Right atrium auricular region (tissue), 2 donors: Measurements from ENCODE around the gene CACNA1H. TPM values are rescaled to one million over a fixed set of nuclear protein-coding genes. Genes with fewer than 3 reads are reported as not detected.

ENCODE experiments used
- DNase-seq: peaks from one replicate; pipeline ENCODE4 v3.0.0-alpha.2; 2019; ENCODE audit warnings: low spot score
- H3K27ac ChIP-seq, 2 donors: fragments of 200-600 bp; sonication (generic); 1 replicate in 1 of 2; 2 replicates in 1 of 2; pipeline ENCODE4 v1.5.1; 2016 to 2019
- H3K27me3 ChIP-seq, 2 donors: fragments of 200-600 bp; sonication (generic); one replicate each; pipeline versions ENCODE4 v1.5.1 to v1.6.0; 2017 to 2019
- H3K36me3 ChIP-seq: fragments of 200-600 bp; sonication (generic); one replicate; pipeline ENCODE4 v1.5.1; 2016
- H3K4me1 ChIP-seq, 2 donors: fragments of 200-600 bp; sonication (generic); one replicate each; pipeline versions ENCODE4 v1.5.1 to v1.6.0; 2017 to 2019
- H3K4me3 ChIP-seq, 2 donors: fragments of 200-600 bp; sonication (generic); 1 replicate in 1 of 2; 2 replicates in 1 of 2; pipeline ENCODE4 v1.5.1; 2017 to 2019; ENCODE audit warnings: mild to moderate bottlenecking in 1 of 2, moderate library complexity in 1 of 2
- H3K9me3 ChIP-seq, 2 donors: fragments of 200-600 bp; sonication (generic); one replicate each; pipeline ENCODE4 v1.5.1; 2019
- CTCF ChIP-seq, 2 donors: fragments of 200-600 bp; sonication (generic); IDR thresholded peaks; one replicate each; pipeline ENCODE4 v1.5.1; 2019; ENCODE audit warnings: antibody characterized with exemption in 2 of 2
- total RNA-seq, 2 donors: library from RNA; depleted of rRNA; stranded (reverse); fragments of >200 nt; gene quantifications; one replicate each; pipeline ENCODE4 v1.1.0, GENCODE V29; 2016

Gene CACNA1H
- total RNA-seq, 2 donors from 2014 or later = 7.0 to 9.4 TPM

- no peak for TF ChIP-seq CTCF (IDR thresholded peaks at IDR 0.05)
- Histone ChIP-seq H3K9me3 (no peaks in the 10 kb centered on the region), H3K36me3 (no peaks in the 10 kb centered on the region), H3K27me3 (no peaks in the 10 kb centered on the region), H3K4me3 (no peak overlapping the region), H3K27ac (no peak overlapping the region), H3K4me1 (peaks cover 0 to 6% of the 10 kb centered on the region in 2 donors)
- no peak for DNase-seq
Measured at GRCh38 chr16:1192384-1193073, 39.6 kb downstream of the CACNA1H start.

GRCh38 chr16:1193143-1193824, 40.4 kb downstream of the CACNA1H start:
- DNase-seq = no peak
- H3K36me3 ChIP-seq = no peaks in the 10 kb centered on the region
- no peak overlapping the region for H3K4me3 ChIP-seq
- peaks cover 0 to 6% of the 10 kb centered on the region in 2 donors for H3K4me1 ChIP-seq
- no peak overlapping the region for H3K27ac ChIP-seq
- no peaks in the 10 kb centered on the region for H3K27me3 ChIP-seq
- no peak for TF ChIP-seq CTCF (IDR thresholded peaks at IDR 0.05)
- no peaks in the 10 kb centered on the region for H3K9me3 ChIP-seq

DNA sequence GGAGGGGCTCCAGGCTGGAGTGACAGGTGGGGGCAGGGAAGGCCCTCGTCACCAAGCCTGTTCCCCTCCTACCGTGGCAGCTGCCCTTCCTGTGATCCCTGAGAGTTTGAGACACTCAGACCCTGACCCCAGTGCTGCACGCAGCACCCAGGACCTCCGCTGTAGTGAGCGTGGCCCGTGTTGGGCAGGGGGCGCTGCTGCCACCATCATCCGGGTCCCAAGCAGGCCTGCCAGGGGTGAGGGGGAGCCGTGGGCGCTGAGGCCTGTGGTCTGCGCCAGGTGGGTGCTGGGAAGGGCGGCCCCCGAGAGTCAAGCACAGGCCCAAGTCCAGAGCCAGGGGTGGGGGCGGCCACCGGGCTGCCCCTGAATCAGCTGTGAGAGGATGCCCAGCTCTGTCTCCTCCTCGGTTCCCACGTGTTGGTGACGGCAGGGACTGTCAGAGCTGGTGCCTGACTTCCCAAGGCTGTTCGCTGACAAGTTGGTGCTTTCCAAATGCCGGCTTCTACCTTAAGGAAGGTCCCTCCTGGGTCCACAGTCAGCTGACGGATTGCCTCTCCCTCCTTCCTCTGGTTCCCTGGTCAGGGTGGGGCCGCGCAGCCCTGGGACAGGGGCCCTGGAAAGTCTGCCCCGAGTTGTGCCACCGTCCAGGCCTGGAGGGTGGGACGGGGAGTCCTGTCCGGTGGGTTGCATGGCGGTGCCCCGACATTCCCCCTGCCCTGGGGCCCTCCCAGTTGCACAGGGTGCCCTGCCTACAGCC, 41.1 kb downstream of the CACNA1H start:
- Histone ChIP-seq H3K9me3 (no peaks in the 10 kb centered on the region), H3K27me3 (no peaks in the 10 kb centered on the region), H3K4me1 (peaks cover 0 to 6% of the 10 kb centered on the region in 2 donors), H3K36me3 (no peaks in the 10 kb centered on the region), H3K4me3 (no peak overlapping the region), H3K27ac (no peak overlapping the region)
- no peak for DNase-seq
- no peak for TF ChIP-seq CTCF (IDR thresholded peaks at IDR 0.05)

- Histone ChIP-seq H3K4me1 (peaks cover 0 to 6% of the 10 kb centered on the region in 2 donors), H3K36me3 (no peaks in the 10 kb centered on the region), H3K9me3 (no peaks in the 10 kb centered on the region), H3K27ac (no peak overlapping the region), H3K27me3 (no peaks in the 10 kb centered on the region), H3K4me3 (peak overlapping the region in 1 of 2 donors; percentile 4)
- no peak for DNase-seq
- peak; percentile 59 to 95 for TF ChIP-seq CTCF (IDR thresholded peaks at IDR 0.05)
Measured at GRCh38 chr16:1194665-1195392, 41.9 kb downstream of the CACNA1H start.

DNA sequence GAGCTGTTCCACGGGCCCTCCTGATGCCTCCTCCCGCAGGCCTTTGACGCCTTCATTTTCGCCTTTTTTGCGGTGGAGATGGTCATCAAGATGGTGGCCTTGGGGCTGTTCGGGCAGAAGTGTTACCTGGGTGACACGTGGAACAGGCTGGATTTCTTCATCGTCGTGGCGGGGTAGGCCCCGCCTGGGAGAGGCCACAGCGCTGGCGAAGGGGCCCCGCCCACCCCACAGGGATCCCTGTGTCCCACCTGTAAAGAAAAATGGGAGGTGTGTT, 42.4 kb downstream of the CACNA1H start:
- no peak overlapping the region for H3K27ac ChIP-seq
- H3K27me3 ChIP-seq = no peaks in the 10 kb centered on the region
- H3K4me3 ChIP-seq = no peak overlapping the region
- TF ChIP-seq CTCF (IDR thresholded peaks at IDR 0.05) = no peak
- DNase-seq = no peak
- H3K4me1 ChIP-seq = peaks cover 0 to 6% of the 10 kb centered on the region in 2 donors
- no peaks in the 10 kb centered on the region for H3K36me3 ChIP-seq
- H3K9me3 ChIP-seq = no peaks in the 10 kb centered on the region
